Endothelial cell of umbilical vein (primary cell): Measurements from ENCODE around the gene POLG. TPM values are rescaled to one million over a fixed set of nuclear protein-coding genes. Genes with fewer than 3 reads are reported as not detected.

ENCODE experiments used
- BruUV-seq: library from RNA; stranded (reverse); fragments of 400-500 nt; replicated peaks from 2 replicates; lab custom pipeline; 2021; lab: Mats Ljungman, UMichigan
- CTCF ChIA-PET: fragments of 300-600, 350-600 bp; sonication (Branson Sonifier 250); formaldehyde crosslinking; loops from one replicate; lab custom pipeline; 2021; ENCODE audit warnings: antibody characterized with exemption, inconsistent platforms; lab: Charles Lee
- POLR2A ChIA-PET: fragments of 300-600, 350-600 bp; sonication (Branson Sonifier 250); formaldehyde crosslinking; loops from one replicate; lab custom pipeline; 2021; ENCODE audit warnings: antibody characterized with exemption, inconsistent platforms; lab: Charles Lee
- DNase-seq: peaks from one replicate; pipeline ENCODE4 v3.0.0-alpha.2; 2011; ENCODE audit warnings: low read depth, low spot score
- FAIRE-seq: peaks from 2 replicates; lab custom pipeline; 2011; peaks lifted over from hg19 to GRCh38; lab: Jason Lieb, UNC
- H2AFZ ChIP-seq: 2 replicates; pipeline ENCODE4 v1.6.0; 2012; ENCODE audit warnings: low read depth, low read length, control low read depth, inconsistent platforms
- H3K27ac ChIP-seq: 2 replicates; pipeline ENCODE4 v1.5.1; 2011; ENCODE audit warnings: low read depth, mild to moderate bottlenecking, control low read depth, low read length, moderate library complexity; ENCODE audit not compliant: insufficient read depth
- H3K27me3 ChIP-seq, 2 experiments: 2 replicates each; pipeline versions ENCODE4 v1.6.0 to v1.6.1; 2011; ENCODE audit warnings: low read length in 2 of 2, mixed read lengths in 1 of 2; ENCODE audit not compliant: control insufficient read depth in 2 of 2, insufficient read depth in 2 of 2
- H3K36me3 ChIP-seq, 2 experiments: 2 replicates in 1 of 2; 3 replicates in 1 of 2; pipeline ENCODE4 v1.5.1; 2011; ENCODE audit warnings: low read length in 2 of 2, mild to moderate bottlenecking in 1 of 2, moderate library complexity in 1 of 2; ENCODE audit not compliant: control insufficient read depth in 2 of 2, insufficient read depth in 2 of 2; ENCODE audit errors: extremely low read depth in 1 of 2
- H3K4me1 ChIP-seq: 3 replicates; pipeline ENCODE4 v1.5.1; 2011; ENCODE audit warnings: mild to moderate bottlenecking, low read length; ENCODE audit not compliant: control insufficient read depth, insufficient read depth; ENCODE audit errors: extremely low read depth
- H3K4me2 ChIP-seq: 2 replicates; pipeline ENCODE4 v1.6.1; 2011; ENCODE audit warnings: low read length, control low read depth, mixed read lengths; ENCODE audit not compliant: insufficient read depth
- H3K4me3 ChIP-seq, 3 experiments: fragments of 200-600 bp in 1 of 3; sonication (generic), shearing (Covaris generic) in 1 of 3; replicated peaks in 1 of 3; 2 replicates each; pipeline ENCODE4 v1.5.1; 2011 to 2016; ENCODE audit warnings: control low read depth in 3 of 3, low read length in 3 of 3, mild to moderate bottlenecking in 2 of 3, inconsistent platforms in 1 of 3, low read depth in 1 of 3, moderate library complexity in 1 of 3; ENCODE audit not compliant: insufficient read depth in 1 of 3
- H3K79me2 ChIP-seq: 2 replicates; pipeline ENCODE4 v1.6.0; 2012; ENCODE audit warnings: low read length, inconsistent platforms; ENCODE audit not compliant: control insufficient read depth, insufficient read depth
- H3K9ac ChIP-seq: replicated peaks from 2 replicates; pipeline ENCODE3; 2011; ENCODE audit warnings: low read length, control low read depth; ENCODE audit not compliant: insufficient read depth; ENCODE audit errors: extremely low read depth
- H3K9me1 ChIP-seq: replicated peaks from 3 replicates; pipeline ENCODE4 v1.6.0; 2011; ENCODE audit warnings: mild to moderate bottlenecking, low read length; ENCODE audit not compliant: control insufficient read depth, insufficient read depth; ENCODE audit errors: extremely low read depth
- H3K9me3 ChIP-seq: replicated peaks from 2 replicates; pipeline ENCODE4 v1.5.1; 2012; ENCODE audit warnings: low read length, inconsistent platforms; ENCODE audit not compliant: control insufficient read depth, insufficient read depth
- H4K20me1 ChIP-seq: replicated peaks from 2 replicates; pipeline ENCODE3; 2011; ENCODE audit warnings: mild to moderate bottlenecking, low read length; ENCODE audit not compliant: control insufficient read depth, insufficient read depth; ENCODE audit errors: extremely low read depth
- CTCF ChIP-seq, 2 donors: IDR thresholded peaks; 1 replicate in 1 of 2; 2 replicates in 1 of 2; pipeline ENCODE4 v1.5.1; 2011; ENCODE audit warnings: low read length in 2 of 2, mild to moderate bottlenecking in 2 of 2, moderate library complexity in 2 of 2, control low read depth in 1 of 2, inconsistent platforms in 1 of 2, low read depth in 1 of 2; ENCODE audit not compliant: insufficient read depth in 1 of 2; ENCODE audit errors: extremely low read depth in 1 of 2
- EZH2 ChIP-seq: IDR thresholded peaks from 2 replicates; pipeline ENCODE4 v1.6.1; 2012; ENCODE audit warnings: borderline replicate concordance, low read depth, mild to moderate bottlenecking, moderate library complexity, low read length, inconsistent platforms; ENCODE audit not compliant: severe bottlenecking
- FOS ChIP-seq: IDR thresholded peaks from 2 replicates; pipeline ENCODE4 v1.6.1; 2011; ENCODE audit warnings: mild to moderate bottlenecking, low read length, moderate library complexity, borderline replicate concordance; ENCODE audit not compliant: insufficient read depth
- JUN ChIP-seq: IDR thresholded peaks from 2 replicates; pipeline ENCODE4 v1.6.1; 2011; ENCODE audit warnings: borderline replicate concordance, low read depth; ENCODE audit not compliant: insufficient read length, insufficient read depth
- MAX ChIP-seq: IDR thresholded peaks from 2 replicates; pipeline ENCODE4 v1.6.1; 2011; ENCODE audit not compliant: insufficient read depth, insufficient read length
- MYC ChIP-seq: IDR thresholded peaks from one replicate; pipeline ENCODE4 v1.6.1; 2011; ENCODE audit warnings: mild to moderate bottlenecking, low read depth, low read length
- POLR2A ChIP-seq: IDR thresholded peaks from 2 replicates; pipeline ENCODE4 v1.6.1; 2012; ENCODE audit warnings: low read depth, mild to moderate bottlenecking, control low read depth, low read length
- POLR2AphosphoS5 ChIP-seq: IDR thresholded peaks from 2 replicates; pipeline ENCODE4 v1.6.1; 2012; ENCODE audit warnings: low read depth, mild to moderate bottlenecking, control low read depth, low read length, moderate library complexity; ENCODE audit not compliant: insufficient read depth
- dilution Hi-C: fragments of 300-500 bp; cut with MboI; formaldehyde crosslinking; loops from one replicate; pipeline ENCODE4 v1.15.0; 2019; ENCODE audit warnings: low sequenced_read_pairs; ENCODE audit not compliant: extremely low pct_ligation_motif_present
- intact Hi-C: fragments of 100-400 bp; cut with micrococcal nuclease; formaldehyde crosslinking; loops from one replicate; pipeline ENCODE4 v1.10.0; 2022
- polyA plus RNA-seq, 4 experiments: library from polyadenylated mRNA; depleted of rRNA in 3 of 4; stranded (reverse) in 3 of 4; unstranded in 1 of 4; fragments of >200 nt; gene quantifications; 2 replicates each; pipeline versions ENCODE4 v1.2.1 to v1.2.3, GENCODE V29; 2011 to 2012; ENCODE audit warnings: missing spikeins in 1 of 4
- total RNA-seq: library from RNA; stranded (reverse); gene quantifications from 2 replicates; pipeline ENCODE4 v1.2.3, GENCODE V29; 2021

Gene POLG
- total and polyA plus RNA-seq, 2 donors (not counting 3 experiments of a cell fraction or from before 2014, with no cell fraction given), result 36.6 to 77.7 TPM

- no peak for FAIRE-seq
These were observed 14.6 kb upstream of the POLG start for GRCh38 chr15:89349206-89349558.

More at GRCh38 chr15:89349206-89349558, 14.6 kb upstream of the POLG start:
- no TSS peak for BruUV-seq
- dilution Hi-C loops, result no loop called here
- H3K79me2 ChIP-seq, result no peaks in the 10 kb centered on the region
- no peak for TF ChIP-seq MAX
- TF ChIP-seq JUN, result no peak
- no peak for TF ChIP-seq MYC
- TF ChIP-seq POLR2A, result no peak
- TF ChIP-seq POLR2AphosphoS5, result no peak
- no peak for TF ChIP-seq EZH2
- TF ChIP-seq FOS, result no peak
- TF ChIP-seq CTCF (IDR thresholded peaks at IDR 0.05; ENCODE audit: extremely low read depth in 1 of 2, insufficient read depth in 1 of 2, low read depth in 1 of 2, low read length in 2 of 2), result no peak
- no peaks in the 10 kb centered on the region for H4K20me1 ChIP-seq
- H3K36me3 ChIP-seq, result no peaks in the 10 kb centered on the region
- H3K4me2 ChIP-seq, result no peak overlapping the region
- no peak overlapping the region for H2AFZ ChIP-seq
- POLR2A ChIA-PET, result no interaction called here
- H3K9me1 ChIP-seq, result no peaks in the 10 kb centered on the region
- CTCF ChIA-PET, result interaction anchor here (0.9 to 8.0 kb wide), 2 partner anchors 8 to 81 kb away, joined by 3 to 62 read pairs; no protein-coding TSS in a partner anchor
- no peak overlapping the region for H3K4me3 ChIP-seq
- no peak overlapping the region for H3K27ac ChIP-seq
- intact Hi-C loops, result no loop called here
- H3K27me3 ChIP-seq, result peaks cover 10 to 15% of the 10 kb centered on the region in 2 experiments
- no peaks in the 10 kb centered on the region for H3K4me1 ChIP-seq
- no peaks in the 10 kb centered on the region for H3K9me3 ChIP-seq
- DNase-seq, result no peak
- H3K9ac ChIP-seq, result no peak overlapping the region
